Gastrocnemius medialis (tissue), 4 donors: ENCODE results near the gene APBB2. TPM values are rescaled to one million over a fixed set of nuclear protein-coding genes. Genes with fewer than 3 reads are reported as not detected.

Experiments
- ATAC-seq, 2 donors: fragments of 150-250 bp; one replicate each; pipeline ENCODE4 v1.9.1; 2016
- DNase-seq, 2 donors: peaks; one replicate each; pipeline ENCODE4 v3.0.0-alpha.2; 2019
- H3K27ac ChIP-seq, 4 donors: fragments of 200-600 bp; sonication (generic); 1 replicate in 1 of 4; 2 replicates in 3 of 4; pipeline ENCODE4 v1.5.1; 2016 to 2018; ENCODE audit warnings: mild to moderate bottlenecking in 2 of 4, moderate library complexity in 1 of 4
- H3K27me3 ChIP-seq, 3 donors: fragments of 200-600 bp; sonication (generic) in 2 of 3; 1 replicate in 1 of 3; 2 replicates in 2 of 3; pipeline versions ENCODE4 v1.5.1 to v1.6.0; 2016 to 2019; ENCODE audit warnings: mild to moderate bottlenecking in 1 of 3, moderate library complexity in 1 of 3
- H3K36me3 ChIP-seq, 2 donors: fragments of 200-600 bp; sonication (generic) in 1 of 2; one replicate each; pipeline ENCODE4 v1.5.1; 2017 to 2018
- H3K4me1 ChIP-seq, 2 donors: fragments of 200-600 bp; sonication (generic) in 1 of 2; one replicate each; pipeline ENCODE4 v1.5.1; 2016 to 2017; ENCODE audit warnings: mild to moderate bottlenecking in 2 of 2
- H3K4me3 ChIP-seq, 4 donors: fragments of 200-600 bp; sonication (generic) in 3 of 4; 1 replicate in 1 of 4; 2 replicates in 3 of 4; pipeline ENCODE4 v1.5.1; 2016 to 2019; ENCODE audit warnings: mild to moderate bottlenecking in 2 of 4
- H3K9me3 ChIP-seq, 3 donors: fragments of 200-600 bp; sonication (generic) in 2 of 3; 1 replicate in 1 of 3; 2 replicates in 2 of 3; pipeline ENCODE4 v1.5.1; 2016 to 2019
- POLR2A ChIP-seq, 2 donors: fragments of 450-650 bp; IDR thresholded peaks; one replicate each; pipeline ENCODE4 v1.6.1; 2017; ENCODE audit warnings: antibody characterized with exemption in 2 of 2, mild to moderate bottlenecking in 2 of 2, moderate library complexity in 2 of 2
- in situ Hi-C, 4 donors: fragments of 200-750 bp; cut with MboI; loops; one replicate each; pipeline versions ENCODE4 v1.15.0 to v1.8.0; 2017; ENCODE audit warnings: low sequenced_read_pairs in 4 of 4
- intact Hi-C: fragments of 100-400 bp; cut with DNase I; formaldehyde crosslinking; loops from one replicate; pipeline ENCODE4 v1.15.1; 2023; ENCODE audit warnings: low total_unique reads
- total RNA-seq, 4 donors: library from RNA; depleted of rRNA; stranded (reverse); fragments of >200 nt; gene quantifications; one replicate each; pipeline versions ENCODE4 v1.1.0 to v1.2.3, GENCODE V29; 2016
- TF ChIP-seq, protein P1 (sequence below), 5 experiments: fragments of 450-650 bp in 3 of 5; fragments of 200-600 bp in 2 of 5; sonication (generic) in 2 of 5; IDR thresholded peaks in 4 of 5; conservative IDR thresholded peaks in 1 of 5; 1 replicate in 4 of 5; 2 replicates in 1 of 5; pipeline ENCODE4 v1.5.1; 2016 to 2019; ENCODE audit warnings: antibody characterized with exemption in 5 of 5, mild to moderate bottlenecking in 3 of 5, moderate library complexity in 3 of 5

The APBB2 gene
- total RNA-seq, 4 donors from 2014 or later, result 14.3 to 20.5 (median 14.5) TPM

DNA sequence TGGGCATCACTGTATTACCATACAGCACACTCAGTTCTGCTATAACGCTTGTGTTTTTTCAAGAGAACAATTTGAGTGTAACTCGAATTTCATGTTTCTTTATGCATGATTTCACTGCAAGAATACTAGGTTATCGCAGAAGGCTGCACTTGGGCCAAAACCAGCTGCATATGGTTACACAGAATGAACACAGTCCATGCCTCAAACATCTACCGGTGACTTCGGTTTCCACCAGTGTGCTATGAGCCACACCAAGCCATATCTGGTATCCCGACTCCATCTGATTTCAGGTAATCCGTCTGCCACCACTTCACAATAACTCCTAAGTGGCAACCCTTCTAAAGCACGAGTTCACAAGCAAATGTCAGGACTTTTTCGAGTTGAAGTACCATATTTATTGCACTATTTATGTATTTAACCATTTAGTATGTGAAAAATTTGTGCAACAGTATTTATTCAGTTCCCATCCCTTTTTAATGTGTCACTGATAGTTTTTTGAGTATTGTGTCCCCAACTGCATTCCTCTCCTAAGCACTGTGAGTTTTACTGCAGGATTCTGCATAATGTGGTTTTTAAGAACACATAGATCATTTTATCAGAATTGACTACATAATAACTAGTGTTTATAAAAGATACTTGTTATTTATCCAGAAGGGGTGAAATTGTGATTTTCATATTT is 111.8 kb downstream of the APBB2 start:
- intact Hi-C loops, result no loop called here
- H3K4me1 ChIP-seq, result peaks cover 3 to 16% of the 10 kb centered on the region in 2 donors

GRCh38 chr4:41098093-41099048 is 116.0 kb downstream of the APBB2 start:
- peaks cover 10 to 25% of the 10 kb centered on the region in 2 donors for H3K4me1 ChIP-seq
- TF ChIP-seq, protein P1, sequence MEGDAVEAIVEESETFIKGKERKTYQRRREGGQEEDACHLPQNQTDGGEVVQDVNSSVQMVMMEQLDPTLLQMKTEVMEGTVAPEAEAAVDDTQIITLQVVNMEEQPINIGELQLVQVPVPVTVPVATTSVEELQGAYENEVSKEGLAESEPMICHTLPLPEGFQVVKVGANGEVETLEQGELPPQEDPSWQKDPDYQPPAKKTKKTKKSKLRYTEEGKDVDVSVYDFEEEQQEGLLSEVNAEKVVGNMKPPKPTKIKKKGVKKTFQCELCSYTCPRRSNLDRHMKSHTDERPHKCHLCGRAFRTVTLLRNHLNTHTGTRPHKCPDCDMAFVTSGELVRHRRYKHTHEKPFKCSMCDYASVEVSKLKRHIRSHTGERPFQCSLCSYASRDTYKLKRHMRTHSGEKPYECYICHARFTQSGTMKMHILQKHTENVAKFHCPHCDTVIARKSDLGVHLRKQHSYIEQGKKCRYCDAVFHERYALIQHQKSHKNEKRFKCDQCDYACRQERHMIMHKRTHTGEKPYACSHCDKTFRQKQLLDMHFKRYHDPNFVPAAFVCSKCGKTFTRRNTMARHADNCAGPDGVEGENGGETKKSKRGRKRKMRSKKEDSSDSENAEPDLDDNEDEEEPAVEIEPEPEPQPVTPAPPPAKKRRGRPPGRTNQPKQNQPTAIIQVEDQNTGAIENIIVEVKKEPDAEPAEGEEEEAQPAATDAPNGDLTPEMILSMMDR (IDR thresholded peaks at IDR 0.05 in 4 of 5, conservative IDR thresholded peaks at IDR 0.05 in 1 of 5), result no peak
- TF ChIP-seq POLR2A (IDR thresholded peaks at IDR 0.05), result no peak
- DNase-seq (no peak), ATAC-seq (no peak)
- no peaks in the 10 kb centered on the region for H3K9me3 ChIP-seq
- no peaks in the 10 kb centered on the region for H3K36me3 ChIP-seq
- no peaks in the 10 kb centered on the region for H3K27me3 ChIP-seq
- in situ Hi-C loops, result no loop called here
- intact Hi-C loops, result no loop called here
- peak overlapping the region in 2 of 4 donors; percentile 6 to 50 for H3K27ac ChIP-seq
- H3K4me3 ChIP-seq, result no peak overlapping the region

More for the DNA sequence above, 111.8 kb downstream of the APBB2 start:
- Histone ChIP-seq H3K27ac (peak overlapping the region in 1 of 4 donors; percentile 20), H3K9me3 (no peaks in the 10 kb centered on the region), H3K27me3 (no peaks in the 10 kb centered on the region), H3K36me3 (no peaks in the 10 kb centered on the region), H3K4me3 (no peak overlapping the region)
- no peak for TF ChIP-seq POLR2A (IDR thresholded peaks at IDR 0.05)
- TF ChIP-seq, protein P1 (IDR thresholded peaks at IDR 0.05 in 4 of 5, conservative IDR thresholded peaks at IDR 0.05 in 1 of 5), result no peak
- DNase-seq (no peak), ATAC-seq (no peak)
- in situ Hi-C loops, result no loop called here

DNA sequence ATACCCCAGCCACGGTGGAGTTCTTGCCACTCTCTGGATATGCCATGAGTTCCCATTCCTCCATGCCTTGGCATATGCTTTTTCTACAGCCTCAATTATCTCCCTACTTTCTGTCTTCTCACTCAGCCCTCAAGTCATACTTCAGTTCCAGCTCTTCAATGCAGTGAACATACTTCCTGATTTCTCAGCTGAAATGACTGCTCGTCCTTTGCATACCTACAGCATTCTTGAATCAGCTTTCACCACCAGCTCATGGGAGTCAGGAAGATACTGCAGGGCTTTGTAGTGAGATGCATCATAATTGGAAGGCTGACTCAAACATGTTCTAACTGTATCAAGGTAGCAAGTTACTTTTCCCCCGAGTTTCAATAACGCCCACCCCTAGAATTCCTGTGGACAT is 118.4 kb downstream of the APBB2 start:
- H3K36me3 ChIP-seq, result no peaks in the 10 kb centered on the region
- no peak overlapping the region for H3K4me3 ChIP-seq
- H3K9me3 ChIP-seq, result no peaks in the 10 kb centered on the region
- DNase-seq (no peak), ATAC-seq (no peak)
- TF ChIP-seq POLR2A (IDR thresholded peaks at IDR 0.05), result no peak
- TF ChIP-seq, protein P1 (IDR thresholded peaks at IDR 0.05 in 4 of 5, conservative IDR thresholded peaks at IDR 0.05 in 1 of 5), result no peak
- no peaks in the 10 kb centered on the region for H3K27me3 ChIP-seq
- H3K27ac ChIP-seq, result peak overlapping the region; percentile 58 to 74 (median 66)
- intact Hi-C loops, result no loop called here
- H3K4me1 ChIP-seq, result peaks cover 7 to 29% of the 10 kb centered on the region in 2 donors
- in situ Hi-C loops, result no loop called here

GRCh38 chr4:41095192-41095872 is 119.0 kb downstream of the APBB2 start:
- DNase-seq (peak in 1 of 2 donors; percentile 20), ATAC-seq (peak; percentile 92 to 96)
- TF ChIP-seq, protein P1 (IDR thresholded peaks at IDR 0.05 in 4 of 5, conservative IDR thresholded peaks at IDR 0.05 in 1 of 5), result no peak
- TF ChIP-seq POLR2A (IDR thresholded peaks at IDR 0.05), result no peak
- H3K9me3 ChIP-seq, result no peaks in the 10 kb centered on the region
- intact Hi-C loops (no loop called here), in situ Hi-C loops (no loop called here)
- H3K4me1 ChIP-seq, result peaks cover 7 to 29% of the 10 kb centered on the region in 2 donors
- H3K27me3 ChIP-seq, result no peaks in the 10 kb centered on the region
- H3K4me3 ChIP-seq, result no peak overlapping the region
- H3K27ac ChIP-seq, result peak overlapping the region; percentile 58 to 74 (median 66)
- no peaks in the 10 kb centered on the region for H3K36me3 ChIP-seq
